SK-N-MC (cell line): ENCODE measurements around the gene ELOVL7.

Experiments
- EZH2 ChIP-seq: fragments of 200-600 bp; sonication (generic); IDR thresholded peaks from one replicate; pipeline ENCODE4 v1.6.1; 2017; ENCODE audit warnings: antibody characterized with exemption
- FOXP2 ChIP-seq: optimal IDR thresholded peaks from 2 replicates; pipeline ENCODE3; 2011; ENCODE audit warnings: mild to moderate bottlenecking, moderate library complexity; ENCODE audit not compliant: insufficient read depth; ENCODE audit errors: extremely low read length, control extremely low read depth
- POLR2AphosphoS5 ChIP-seq: IDR thresholded peaks from 2 replicates; pipeline ENCODE4 v1.6.1; 2012; ENCODE audit warnings: mild to moderate bottlenecking, low read depth, low read length, borderline replicate concordance

GRCh38 chr5:60705144-60705543 lies 138.9 kb downstream of the ELOVL7 start:
- TF ChIP-seq POLR2AphosphoS5, result no peak
- no peak for TF ChIP-seq EZH2
- TF ChIP-seq FOXP2, result no peak
